GM13976 (cell line): ENCODE measurements around the gene ICE2.

Experiments used
- DNase-seq: peaks from one replicate; pipeline ENCODE4 v3.0.0; 2012; ENCODE audit warnings: low spot score
- CTCF ChIP-seq: IDR thresholded peaks from 2 replicates; pipeline ENCODE4 v1.5.1; 2012; ENCODE audit warnings: borderline replicate concordance, mild to moderate bottlenecking; ENCODE audit not compliant: insufficient read depth; ENCODE audit errors: extremely low read depth, missing control alignments, control extremely low read depth
- in situ Hi-C: fragments of 300-500 bp; cut with MboI; formaldehyde crosslinking; loops from one replicate; pipeline ENCODE4 v1.12.0; 2022; ENCODE audit warnings: low sequenced_read_pairs, mixed read lengths, inconsistent platforms; ENCODE audit not compliant: unreplicated experiment

Gene ICE2

GRCh38 chr15:60520825-60521368 lies 42.0 kb upstream of the ICE2 start:
- DNase-seq, result peak; percentile 61
- peak; percentile 80 for TF ChIP-seq CTCF
- in situ Hi-C loops, result no loop called here

GRCh38 chr15:60520013-60520824 lies 41.3 kb upstream of the ICE2 start:
- in situ Hi-C loops, result no loop called here
- TF ChIP-seq CTCF, result no peak
- no peak for DNase-seq

- in situ Hi-C loops, result no loop called here
- TF ChIP-seq CTCF, result no peak
- DNase-seq, result no peak
These were observed 40.3 kb upstream of the ICE2 start for GRCh38 chr15:60519218-60519617.

GRCh38 chr15:60518511-60518910 lies 39.6 kb upstream of the ICE2 start:
- no peak for DNase-seq
- no peak for TF ChIP-seq CTCF
- in situ Hi-C loops, result no loop called here

GRCh38 chr15:60514261-60514881 lies 35.4 kb upstream of the ICE2 start:
- TF ChIP-seq CTCF, result no peak
- in situ Hi-C loops, result no loop called here
- no peak for DNase-seq

- DNase-seq, result no peak
- TF ChIP-seq CTCF, result no peak
- in situ Hi-C loops, result no loop called here
These were observed 34.7 kb upstream of the ICE2 start for GRCh38 chr15:60513676-60514075.

- in situ Hi-C loops, result no loop called here
- no peak for DNase-seq
- TF ChIP-seq CTCF, result no peak
These were observed 34.0 kb upstream of the ICE2 start for GRCh38 chr15:60512937-60513336.
